ENCODE data around the gene STRC.
"Not testable (repeated sequence)": the region's sequence is repeated elsewhere in the genome, so short reads cannot be mapped to it uniquely, and the experiment has no call there.

Gene STRC

GRCh38 chr15:43617750-43618149 lies 850 bp downstream of the STRC start:
- not testable (repeated sequence) for H3K36me3 ChIP-seq (ENCODE audit: control insufficient read depth, insufficient read depth, low read length); H3K9me3 ChIP-seq (ENCODE audit: control insufficient read depth, insufficient read depth, low read depth, low read length); H3K4me1 ChIP-seq (ENCODE audit: control insufficient read depth, insufficient read depth, low read length); H3K27ac ChIP-seq (ENCODE audit: low read depth, low read length); H3K9ac ChIP-seq (ENCODE audit: low read length); H3K27me3 ChIP-seq (ENCODE audit: control insufficient read depth, insufficient read depth, low read length); H3K4me3 ChIP-seq (ENCODE audit: low read depth, low read length)

- not testable (repeated sequence) for H3K27ac ChIP-seq (ENCODE audit: low read depth, low read length); H3K4me1 ChIP-seq (ENCODE audit: control insufficient read depth, insufficient read depth, low read length); H3K9ac ChIP-seq (ENCODE audit: low read length); H3K9me3 ChIP-seq (ENCODE audit: control insufficient read depth, insufficient read depth, low read depth, low read length); H3K27me3 ChIP-seq (ENCODE audit: control insufficient read depth, insufficient read depth, low read length); H3K36me3 ChIP-seq (ENCODE audit: control insufficient read depth, insufficient read depth, low read length); H3K4me3 ChIP-seq (ENCODE audit: low read depth, low read length)
Observed at GRCh38 chr15:43602233-43602632, 16.4 kb downstream of the STRC start.

DNA sequence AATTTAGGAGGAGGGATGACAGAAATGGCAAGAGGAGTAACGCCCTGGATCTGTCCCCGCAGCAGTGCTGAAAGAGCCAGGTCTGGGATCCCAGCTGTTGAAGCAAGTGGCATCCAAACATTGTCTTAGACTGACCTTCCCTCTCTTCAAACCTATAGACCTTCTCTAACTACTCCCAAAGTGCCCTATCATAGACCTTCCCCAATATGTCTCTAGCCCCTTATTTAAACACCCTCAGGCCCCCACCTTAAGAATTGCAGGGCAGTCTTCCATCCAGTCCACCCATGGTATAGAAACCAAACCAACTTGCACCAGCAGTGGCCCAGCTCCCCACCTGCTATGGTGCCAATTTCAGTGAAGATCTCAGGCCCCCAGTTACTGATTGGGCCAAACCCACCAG lies 18.4 kb downstream of the STRC start:
- not testable (repeated sequence) for H3K4me3 ChIP-seq (ENCODE audit: low read depth, low read length); H3K27ac ChIP-seq (ENCODE audit: low read depth, low read length); H3K4me1 ChIP-seq (ENCODE audit: control insufficient read depth, insufficient read depth, low read length); H3K27me3 ChIP-seq (ENCODE audit: control insufficient read depth, insufficient read depth, low read length); H3K9me3 ChIP-seq (ENCODE audit: control insufficient read depth, insufficient read depth, low read depth, low read length); H3K9ac ChIP-seq (ENCODE audit: low read length); H3K36me3 ChIP-seq (ENCODE audit: control insufficient read depth, insufficient read depth, low read length)

GRCh38 chr15:43599131-43599530 lies 19.5 kb downstream of the STRC start:
- H3K9ac ChIP-seq (ENCODE audit: low read length); H3K4me3 ChIP-seq (ENCODE audit: low read depth, low read length); H3K27me3 ChIP-seq (ENCODE audit: control insufficient read depth, insufficient read depth, low read length); H3K4me1 ChIP-seq (ENCODE audit: control insufficient read depth, insufficient read depth, low read length); H3K9me3 ChIP-seq (ENCODE audit: control insufficient read depth, insufficient read depth, low read depth, low read length); H3K36me3 ChIP-seq (ENCODE audit: control insufficient read depth, insufficient read depth, low read length); H3K27ac ChIP-seq (ENCODE audit: low read depth, low read length): not testable (repeated sequence)

DNA sequence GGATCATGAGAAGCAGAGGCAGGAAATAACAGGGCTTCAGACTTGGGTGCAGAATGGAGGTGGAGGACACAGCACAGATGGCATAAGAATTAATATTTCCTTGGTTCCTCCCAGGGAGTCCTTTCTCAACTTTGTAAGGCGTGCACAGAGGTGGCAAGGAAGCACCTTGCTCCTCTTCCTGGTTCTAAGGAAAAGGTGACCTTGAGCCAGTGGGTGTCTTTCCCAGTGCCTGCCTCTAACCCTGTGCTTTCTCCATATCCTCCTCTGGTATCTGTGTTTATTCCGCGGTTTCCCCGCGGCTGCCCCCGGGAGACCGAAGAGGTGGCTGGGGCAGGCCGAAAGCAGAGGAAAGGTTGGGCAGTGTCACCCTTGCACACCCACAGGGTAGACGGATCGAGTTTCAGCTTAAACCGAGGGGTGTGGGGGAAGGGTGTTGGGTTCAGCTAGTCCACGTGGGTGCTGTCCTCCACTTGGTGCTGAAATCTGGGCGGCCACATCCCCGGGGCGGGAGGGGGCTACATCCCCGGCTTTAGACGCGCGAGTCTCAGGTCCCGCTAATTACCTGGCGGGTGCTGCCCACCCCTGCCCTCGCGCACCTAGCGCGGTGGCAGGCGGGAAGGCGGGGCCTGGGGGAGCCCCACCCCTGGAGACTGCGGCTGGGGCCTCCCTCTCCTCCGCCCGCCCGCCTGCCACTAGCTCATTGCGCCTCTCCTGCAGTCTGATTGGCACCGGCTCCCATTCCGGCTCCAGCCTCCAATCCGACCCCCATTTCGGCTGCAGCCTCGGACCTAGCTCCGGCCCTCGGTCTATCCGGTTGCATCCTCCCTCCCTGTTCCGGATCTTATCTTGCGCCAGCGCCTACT lies 25.0 kb downstream of the STRC start, which contains the start of gene CKMT1B:
Gene CKMT1B (plus strand): TSS at position 700 of the 863 bp plus-strand sequence. CDS start 192 bp downstream, outside the sequence.
- H3K9ac ChIP-seq (ENCODE audit: low read length); H3K4me3 ChIP-seq (ENCODE audit: low read depth, low read length); H3K27me3 ChIP-seq (ENCODE audit: control insufficient read depth, insufficient read depth, low read length); H3K9me3 ChIP-seq (ENCODE audit: control insufficient read depth, insufficient read depth, low read depth, low read length); H3K27ac ChIP-seq (ENCODE audit: low read depth, low read length); H3K4me1 ChIP-seq (ENCODE audit: control insufficient read depth, insufficient read depth, low read length); H3K36me3 ChIP-seq (ENCODE audit: control insufficient read depth, insufficient read depth, low read length): not testable (repeated sequence)

DNA sequence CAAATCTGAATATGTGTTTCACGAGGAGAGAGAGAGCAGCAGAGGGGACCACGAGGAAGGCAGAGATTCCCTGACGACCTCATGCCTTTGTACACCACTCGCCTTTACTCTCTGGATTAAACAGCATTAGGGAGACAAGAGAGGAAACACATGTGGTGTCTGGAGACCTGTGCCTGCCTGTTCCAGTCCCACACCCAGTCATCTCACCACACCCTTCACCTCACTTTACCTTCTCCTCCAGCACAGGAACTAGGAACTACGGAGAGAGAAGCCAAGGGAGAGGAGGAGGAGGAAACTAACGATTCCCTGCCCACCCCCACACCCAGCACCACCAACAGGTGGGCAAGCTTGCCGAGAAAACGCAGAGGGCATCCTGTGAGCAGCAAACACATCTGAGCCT lies 25.8 kb downstream of the STRC start:
- H3K9me3 ChIP-seq (ENCODE audit: control insufficient read depth, insufficient read depth, low read depth, low read length); H3K36me3 ChIP-seq (ENCODE audit: control insufficient read depth, insufficient read depth, low read length); H3K27ac ChIP-seq (ENCODE audit: low read depth, low read length); H3K4me3 ChIP-seq (ENCODE audit: low read depth, low read length); H3K27me3 ChIP-seq (ENCODE audit: control insufficient read depth, insufficient read depth, low read length); H3K9ac ChIP-seq (ENCODE audit: low read length); H3K4me1 ChIP-seq (ENCODE audit: control insufficient read depth, insufficient read depth, low read length): not testable (repeated sequence)

GRCh38 chr15:43589778-43590466 lies 28.7 kb downstream of the STRC start, which contains the start of gene PPIP5K1:
Gene PPIP5K1, minus strand, starts transcription at chr15:43590208. Its CDS starts 5,704 bp downstream, at chr15:43584504.
- H3K27ac ChIP-seq (ENCODE audit: low read depth, low read length); H3K9ac ChIP-seq (ENCODE audit: low read length); H3K36me3 ChIP-seq (ENCODE audit: control insufficient read depth, insufficient read depth, low read length); H3K9me3 ChIP-seq (ENCODE audit: control insufficient read depth, insufficient read depth, low read depth, low read length); H3K27me3 ChIP-seq (ENCODE audit: control insufficient read depth, insufficient read depth, low read length); H3K4me1 ChIP-seq (ENCODE audit: control insufficient read depth, insufficient read depth, low read length); H3K4me3 ChIP-seq (ENCODE audit: low read depth, low read length): not testable (repeated sequence)

DNA sequence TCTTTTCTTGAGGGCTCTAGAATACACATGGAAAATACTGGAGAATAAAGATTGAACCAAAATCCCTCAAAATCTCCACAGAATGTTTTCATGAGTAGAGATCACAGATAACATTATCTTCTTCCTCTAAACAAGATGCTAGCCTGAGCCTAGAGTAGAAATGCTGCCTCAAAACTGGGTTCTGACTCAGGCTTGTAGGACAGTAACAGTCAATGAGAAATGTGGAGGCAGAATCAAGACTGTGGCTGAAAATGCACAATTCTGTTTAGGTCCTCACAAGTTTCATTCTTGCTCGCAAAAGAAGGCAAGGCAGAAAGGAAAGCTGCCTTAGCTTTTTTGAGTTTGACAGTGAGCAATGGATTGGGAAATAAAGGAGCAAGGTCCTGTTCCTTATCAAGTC lies 44.0 kb downstream of the STRC start:
- not testable (repeated sequence) for H3K36me3 ChIP-seq (ENCODE audit: control insufficient read depth, insufficient read depth, low read length); H3K4me3 ChIP-seq (ENCODE audit: low read depth, low read length); H3K9ac ChIP-seq (ENCODE audit: low read length); H3K27ac ChIP-seq (ENCODE audit: low read depth, low read length); H3K4me1 ChIP-seq (ENCODE audit: control insufficient read depth, insufficient read depth, low read length); H3K27me3 ChIP-seq (ENCODE audit: control insufficient read depth, insufficient read depth, low read length); H3K9me3 ChIP-seq (ENCODE audit: control insufficient read depth, insufficient read depth, low read depth, low read length)

DNA sequence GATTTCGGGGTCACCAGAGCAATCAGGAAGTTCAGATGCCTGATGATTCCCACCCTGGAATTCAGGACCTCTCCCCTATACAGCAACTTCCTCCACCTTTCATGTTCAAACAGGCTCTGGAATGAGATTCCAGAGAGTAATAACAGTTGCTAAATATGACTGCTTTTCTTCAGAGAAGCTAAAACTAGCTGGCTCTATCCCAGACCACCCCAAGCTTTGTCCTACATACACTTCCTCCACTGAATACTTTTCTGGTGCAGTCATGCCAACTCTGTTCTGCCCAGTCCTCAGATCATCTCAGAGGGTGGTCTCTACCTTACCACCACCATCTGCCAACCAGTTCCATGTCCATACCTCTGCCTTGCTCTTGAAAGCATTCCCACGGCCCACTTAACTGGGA lies 52.0 kb downstream of the STRC start:
- H3K9ac ChIP-seq (ENCODE audit: low read length); H3K27me3 ChIP-seq (ENCODE audit: control insufficient read depth, insufficient read depth, low read length); H3K27ac ChIP-seq (ENCODE audit: low read depth, low read length); H3K4me1 ChIP-seq (ENCODE audit: control insufficient read depth, insufficient read depth, low read length); H3K36me3 ChIP-seq (ENCODE audit: control insufficient read depth, insufficient read depth, low read length); H3K9me3 ChIP-seq (ENCODE audit: control insufficient read depth, insufficient read depth, low read depth, low read length); H3K4me3 ChIP-seq (ENCODE audit: low read depth, low read length): not testable (repeated sequence)

DNA sequence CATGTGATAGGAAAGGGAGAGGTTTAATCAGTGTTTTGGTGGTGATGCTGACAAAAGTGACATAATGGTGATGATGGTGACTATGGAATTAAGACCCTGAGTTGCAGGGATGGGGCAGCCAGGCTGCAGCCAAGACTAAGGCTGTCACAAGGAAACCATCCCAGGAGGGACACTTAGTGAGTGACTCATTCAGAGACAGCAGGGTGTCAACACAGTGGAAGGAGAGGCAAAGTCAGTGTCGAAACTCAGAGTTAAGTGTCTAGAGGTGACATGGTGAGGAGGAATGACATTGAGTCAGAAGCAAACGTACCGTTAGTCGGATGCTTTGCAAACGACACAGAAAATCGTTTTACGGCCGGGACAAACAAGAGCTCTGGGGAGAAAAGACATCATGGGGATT lies 54.8 kb downstream of the STRC start:
- not testable (repeated sequence) for H3K9ac ChIP-seq (ENCODE audit: low read length); H3K9me3 ChIP-seq (ENCODE audit: control insufficient read depth, insufficient read depth, low read depth, low read length); H3K4me1 ChIP-seq (ENCODE audit: control insufficient read depth, insufficient read depth, low read length); H3K27ac ChIP-seq (ENCODE audit: low read depth, low read length); H3K36me3 ChIP-seq (ENCODE audit: control insufficient read depth, insufficient read depth, low read length); H3K27me3 ChIP-seq (ENCODE audit: control insufficient read depth, insufficient read depth, low read length); H3K4me3 ChIP-seq (ENCODE audit: low read depth, low read length)

GRCh38 chr15:43562753-43563152 lies 55.8 kb downstream of the STRC start:
- not testable (repeated sequence) for H3K9me3 ChIP-seq (ENCODE audit: control insufficient read depth, insufficient read depth, low read depth, low read length); H3K9ac ChIP-seq (ENCODE audit: low read length); H3K36me3 ChIP-seq (ENCODE audit: control insufficient read depth, insufficient read depth, low read length); H3K27me3 ChIP-seq (ENCODE audit: control insufficient read depth, insufficient read depth, low read length); H3K27ac ChIP-seq (ENCODE audit: low read depth, low read length); H3K4me3 ChIP-seq (ENCODE audit: low read depth, low read length); H3K4me1 ChIP-seq (ENCODE audit: control insufficient read depth, insufficient read depth, low read length)
